Neural progenitor cell (in vitro differentiated cells): Measurements from ENCODE around the gene CAMKMT.

ENCODE experiments used
- CTCF ChIP-seq: fragments of 200-600 bp; sonication (generic); IDR thresholded peaks from 2 replicates; pipeline ENCODE4 v1.5.1; 2017; ENCODE audit warnings: antibody characterized with exemption, mild to moderate bottlenecking
- EZH2 ChIP-seq: fragments of 200-600 bp; sonication (generic); IDR thresholded peaks from 2 replicates; pipeline ENCODE4 v1.6.1; 2017; ENCODE audit warnings: antibody characterized with exemption, mild to moderate bottlenecking, moderate library complexity
- EZH2phosphoT487 ChIP-seq: fragments of 200-600 bp; sonication (generic); IDR thresholded peaks from 2 replicates; pipeline ENCODE4 v1.6.1; 2017; ENCODE audit warnings: antibody characterized with exemption

GRCh38 chr2:44821500-44821899 is 459.8 kb downstream of the CAMKMT start:
- no peak for TF ChIP-seq CTCF
- no peak for TF ChIP-seq EZH2
- no peak for TF ChIP-seq EZH2phosphoT487
